ENCODE results near the gene ESYT2. TPM values are rescaled to one million over a fixed set of nuclear protein-coding genes. Genes with fewer than 3 reads are reported as not detected.

ESYT2 gene
- total RNA-seq, 1 experiment from 2014 or later = 39.0 TPM

- no peak overlapping the region for H2AK5ac ChIP-seq (ENCODE audit: insufficient read length, low read length)
- H3K23ac ChIP-seq (ENCODE audit: insufficient read length, low read depth, low read length) = no peak overlapping the region
- H3K79me2 ChIP-seq (ENCODE audit: insufficient read depth, low read length) = peaks cover 17% of the 10 kb centered on the region; the same call in 1 of the 2 replicates
- no peak overlapping the region for H3K27ac Mint-ChIP-seq
- TF ChIP-seq, protein P1, sequence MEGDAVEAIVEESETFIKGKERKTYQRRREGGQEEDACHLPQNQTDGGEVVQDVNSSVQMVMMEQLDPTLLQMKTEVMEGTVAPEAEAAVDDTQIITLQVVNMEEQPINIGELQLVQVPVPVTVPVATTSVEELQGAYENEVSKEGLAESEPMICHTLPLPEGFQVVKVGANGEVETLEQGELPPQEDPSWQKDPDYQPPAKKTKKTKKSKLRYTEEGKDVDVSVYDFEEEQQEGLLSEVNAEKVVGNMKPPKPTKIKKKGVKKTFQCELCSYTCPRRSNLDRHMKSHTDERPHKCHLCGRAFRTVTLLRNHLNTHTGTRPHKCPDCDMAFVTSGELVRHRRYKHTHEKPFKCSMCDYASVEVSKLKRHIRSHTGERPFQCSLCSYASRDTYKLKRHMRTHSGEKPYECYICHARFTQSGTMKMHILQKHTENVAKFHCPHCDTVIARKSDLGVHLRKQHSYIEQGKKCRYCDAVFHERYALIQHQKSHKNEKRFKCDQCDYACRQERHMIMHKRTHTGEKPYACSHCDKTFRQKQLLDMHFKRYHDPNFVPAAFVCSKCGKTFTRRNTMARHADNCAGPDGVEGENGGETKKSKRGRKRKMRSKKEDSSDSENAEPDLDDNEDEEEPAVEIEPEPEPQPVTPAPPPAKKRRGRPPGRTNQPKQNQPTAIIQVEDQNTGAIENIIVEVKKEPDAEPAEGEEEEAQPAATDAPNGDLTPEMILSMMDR (conservative IDR thresholded peaks at IDR 0.05) = no peak
- peaks cover 36 to 39% of the 10 kb centered on the region in 2 experiments for H3K4me1 Mint-ChIP-seq
- no peak overlapping the region for H3T11ph ChIP-seq (ENCODE audit: low read length)
- H3K4me1 ChIP-seq (ENCODE audit: insufficient read depth, low read length) = peaks cover 7% of the 10 kb centered on the region
- H2BK120ac ChIP-seq (ENCODE audit: low read depth, low read length, poor library complexity, severe bottlenecking) = no peak overlapping the region
- peak overlapping the region; percentile 69 to 81 for H3K4me3 Mint-ChIP-seq
- no peaks in the 10 kb centered on the region; the same call in none of the 2 replicates for H3K27me3 ChIP-seq (ENCODE audit: insufficient read depth, low read length)
- H2BK5ac ChIP-seq (ENCODE audit: insufficient read length, low read length) = no peak overlapping the region
- no peak overlapping the region for H3K27ac ChIP-seq (ENCODE audit: insufficient read length, low read depth, low read length)
- H3K4ac ChIP-seq (ENCODE audit: low read depth, low read length) = no peak overlapping the region
- no peak overlapping the region for H4K91ac ChIP-seq (ENCODE audit: insufficient read length, low read depth, low read length)
- no CpG with 5 or more reads among the region's 13 CpGs for WGBS (ENCODE audit: extremely low coverage, insufficient read length, low lambda C conversion rate)
- H4K20me1 ChIP-seq (ENCODE audit: control insufficient read depth, insufficient read depth, insufficient read length) = no peaks in the 10 kb centered on the region
- no peak overlapping the region for H4K8ac ChIP-seq (replicated peaks; ENCODE audit: insufficient read length, low read depth, low read length)
- H3K9ac ChIP-seq (ENCODE audit: extremely low read depth, insufficient read length, low read length) = peak overlapping the region; percentile 43
- peaks cover 12% of the 10 kb centered on the region for H3K23me2 ChIP-seq (ENCODE audit: insufficient read length, low read depth, low read length, poor library complexity, severe bottlenecking)
- no peak overlapping the region for H2AFZ ChIP-seq (ENCODE audit: low read length)
- no peak overlapping the region for H3K14ac ChIP-seq (ENCODE audit: insufficient read depth, low read length)
- no peak overlapping the region for H2BK12ac ChIP-seq (ENCODE audit: insufficient read length, low read depth, low read length)
- H3K27me3 Mint-ChIP-seq (ENCODE audit: low read depth) = peaks cover 7% of the 10 kb centered on the region
- H3K36me3 Mint-ChIP-seq (ENCODE audit: insufficient read depth in 1 of 3, low read depth in 3 of 3) = peaks cover 0 to 7% (median 0%) of the 10 kb centered on the region in 3 experiments; a peak in 2 of 7 replicates
- peak overlapping the region; percentile 96 for H3K4me2 ChIP-seq (ENCODE audit: insufficient read depth, insufficient read length, low read length)
- H2BK15ac ChIP-seq (ENCODE audit: low read depth, low read length) = no peak overlapping the region
- no peak overlapping the region for H4K5ac ChIP-seq (ENCODE audit: insufficient read length, low read depth, low read length)
- H3K9me3 Mint-ChIP-seq = no peaks in the 10 kb centered on the region
- no peak overlapping the region for H3K18ac ChIP-seq (ENCODE audit: insufficient read length, low read depth, low read length)
- no peaks in the 10 kb centered on the region for H3K9me3 ChIP-seq (ENCODE audit: control insufficient read depth, low read depth, low read length)
- peaks cover 5% of the 10 kb centered on the region for H3K79me1 ChIP-seq (ENCODE audit: insufficient read depth, low read depth, low read length, poor library complexity, severe bottlenecking)
- no peak for DNase-seq
- H3K56ac ChIP-seq (ENCODE audit: insufficient read length, low read depth, low read length) = no peak overlapping the region
- no peak overlapping the region for H2BK20ac ChIP-seq (ENCODE audit: low read depth, low read length, poor library complexity, severe bottlenecking)
Measured at GRCh38 chr7:158827411-158828132, 1.7 kb downstream of the ESYT2 start.
